Stimulated activated CD8-positive, alpha-beta memory T cell treated with anti-CD3 and anti-CD28 coated beads, Interleukin-12 subunit alpha, Interleukin-12 subunit beta, amount 100 ng/mL, for 24 hours (primary cell): Measurements from ENCODE around the gene LUZP1.

Experiments used
- DNase-seq: peaks from one replicate; pipeline ENCODE4 v3.0.0-alpha.2; 2020; ENCODE audit errors: extremely low read depth

LUZP1 gene

DNA sequence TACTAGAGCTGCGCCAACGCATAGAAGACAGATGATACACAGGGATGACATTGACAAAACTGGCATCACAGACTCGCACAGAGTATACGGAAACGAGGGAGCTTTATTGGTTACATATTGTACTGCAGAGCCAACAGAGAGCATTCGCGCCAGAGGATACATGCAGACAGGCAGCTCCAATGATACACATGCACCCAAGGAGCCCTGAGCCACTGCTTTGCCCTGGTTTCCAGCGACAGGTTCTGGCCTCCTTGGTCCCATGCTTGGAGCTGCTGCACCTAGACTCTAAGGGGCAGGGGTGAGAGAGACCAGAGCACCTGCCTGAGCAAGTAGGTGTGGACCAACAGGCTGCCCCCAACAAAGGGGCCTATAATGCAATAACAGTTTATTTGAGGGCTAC, 83.8 kb downstream of the LUZP1 start:
- DNase-seq = no peak

DNA sequence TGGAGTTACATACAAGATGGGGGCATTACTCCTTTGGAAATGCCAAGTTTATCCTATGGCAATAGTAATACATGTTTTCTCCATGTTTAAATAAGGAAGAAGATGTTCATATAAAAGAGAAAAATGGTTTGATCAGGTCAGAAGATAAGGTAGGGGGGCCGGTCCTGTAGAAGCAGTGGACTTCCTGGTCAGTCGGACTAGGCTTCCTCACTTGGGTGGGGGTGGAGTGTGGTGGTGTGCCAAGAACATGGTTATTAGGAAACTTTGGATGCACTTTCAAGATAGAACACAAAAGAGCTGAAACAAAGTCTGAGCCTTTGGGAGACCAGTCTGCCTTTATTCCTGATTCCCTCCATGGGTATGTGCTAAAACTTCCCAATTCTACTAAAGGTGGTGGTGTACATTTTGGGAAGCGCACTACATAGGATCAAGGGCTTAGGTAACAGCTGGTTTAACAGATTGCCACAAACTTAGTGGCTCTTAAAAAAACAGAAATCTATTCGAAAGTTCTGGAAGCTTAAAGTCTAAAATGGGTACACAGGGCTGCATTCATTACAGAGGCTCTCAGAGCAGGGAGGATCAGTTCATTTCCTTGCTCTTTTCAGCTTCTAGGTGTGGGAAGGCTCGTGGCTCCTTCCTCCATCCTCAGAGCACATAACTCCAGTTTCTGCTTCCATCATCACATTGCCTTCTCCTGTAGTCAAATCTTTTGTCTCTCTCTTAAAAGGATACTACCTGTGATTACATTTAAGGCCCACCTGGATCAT, 84.8 kb downstream of the LUZP1 start:
- DNase-seq = no peak

DNA sequence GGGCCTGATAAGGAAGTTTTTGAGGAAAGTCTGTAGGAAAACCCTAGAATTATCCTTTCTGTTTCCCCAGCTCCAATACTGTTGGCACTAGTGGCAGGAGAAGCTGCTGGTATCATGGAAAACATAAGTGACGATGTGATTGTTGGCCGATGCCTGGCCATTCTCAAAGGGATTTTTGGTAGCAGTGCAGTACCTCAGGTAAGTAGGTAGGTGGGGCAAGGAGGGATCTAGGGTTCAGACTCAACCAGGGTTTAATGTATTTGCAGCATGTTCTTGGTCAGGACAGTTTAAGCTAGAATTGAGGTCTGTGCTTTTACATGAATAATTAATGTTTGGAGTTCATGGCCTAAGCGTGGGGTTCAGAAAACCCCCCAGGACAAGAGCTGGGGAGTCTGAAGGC, 87.3 kb downstream of the LUZP1 start:
- no peak for DNase-seq

DNA sequence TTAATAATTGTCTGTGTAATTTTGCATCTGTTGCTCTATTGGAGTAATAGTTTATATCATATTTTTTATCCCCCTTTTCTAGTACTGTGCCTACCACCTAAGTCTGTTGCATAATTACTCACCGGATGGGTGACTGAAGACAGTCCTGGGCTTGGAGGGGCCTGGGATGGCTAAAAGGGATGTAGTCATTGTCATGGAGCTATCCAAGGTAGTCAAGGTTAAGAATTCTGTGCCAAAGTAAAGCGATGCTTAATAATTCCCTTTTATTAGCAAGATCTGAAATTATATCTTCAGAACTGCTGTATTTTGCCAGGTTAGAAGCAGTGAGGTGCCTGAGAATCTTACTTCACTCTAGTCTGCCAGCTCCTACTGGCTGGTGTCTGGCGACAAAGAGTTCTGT, 87.8 kb downstream of the LUZP1 start:
- no peak for DNase-seq

DNA sequence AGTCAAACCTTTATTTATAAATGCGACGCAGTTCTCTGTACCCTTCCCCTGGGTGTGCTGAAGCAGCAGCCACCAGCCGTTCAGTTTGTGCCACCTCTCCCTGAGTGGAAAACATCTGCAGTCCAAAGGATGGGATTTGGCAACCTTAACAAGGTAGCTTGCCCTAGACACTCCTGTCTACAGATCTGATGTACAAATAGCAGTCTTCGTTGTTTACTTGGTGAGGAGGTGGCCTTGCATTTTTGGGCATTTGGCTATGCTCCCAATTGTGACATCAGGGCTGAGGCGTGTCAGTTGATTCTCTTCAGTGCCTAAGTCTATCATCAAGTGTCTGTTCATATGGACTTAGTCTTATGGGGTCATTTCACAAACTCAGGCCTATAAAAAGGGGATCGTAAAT, 89.6 kb downstream of the LUZP1 start:
- no peak for DNase-seq

DNA sequence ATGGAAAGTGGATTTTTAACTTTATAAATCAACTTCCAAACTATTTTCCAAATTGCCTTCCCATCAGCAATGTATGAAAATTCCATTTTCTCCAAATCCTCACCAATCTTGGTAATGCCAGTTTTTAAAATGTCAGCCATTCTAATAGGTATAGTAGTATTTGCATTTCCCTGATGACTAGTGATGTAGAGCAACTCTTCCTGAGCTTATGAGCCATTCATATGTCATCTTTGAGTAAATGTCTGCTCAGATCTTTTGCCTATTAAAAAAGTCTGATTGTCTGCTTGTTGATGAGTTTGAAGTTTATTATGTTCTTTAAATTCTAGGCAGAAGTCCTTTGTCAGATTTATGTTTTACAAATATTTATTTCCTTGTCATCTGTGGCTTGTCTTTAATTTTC, 94.6 kb downstream of the LUZP1 start:
- DNase-seq = no peak

DNA sequence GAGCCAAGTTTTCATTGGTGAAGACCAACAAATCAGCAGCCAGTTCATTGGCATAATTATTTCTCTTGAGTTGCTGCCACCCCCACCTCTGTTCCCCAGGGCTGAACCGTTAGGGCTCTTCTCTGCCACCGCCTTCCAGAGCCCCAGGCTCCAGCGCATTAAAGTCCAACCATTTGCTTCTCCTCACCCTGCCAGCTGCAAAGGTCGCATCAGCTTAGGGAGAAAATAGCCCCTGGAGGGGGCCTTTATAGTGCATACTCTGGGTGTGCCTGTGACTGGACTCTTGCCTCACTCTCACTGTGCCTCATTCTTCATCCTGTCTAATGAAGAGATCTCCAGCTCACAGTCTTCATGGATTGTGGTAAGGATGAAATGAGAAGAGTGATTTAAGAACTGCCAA, 99.0 kb downstream of the LUZP1 start:
- DNase-seq = no peak

DNA sequence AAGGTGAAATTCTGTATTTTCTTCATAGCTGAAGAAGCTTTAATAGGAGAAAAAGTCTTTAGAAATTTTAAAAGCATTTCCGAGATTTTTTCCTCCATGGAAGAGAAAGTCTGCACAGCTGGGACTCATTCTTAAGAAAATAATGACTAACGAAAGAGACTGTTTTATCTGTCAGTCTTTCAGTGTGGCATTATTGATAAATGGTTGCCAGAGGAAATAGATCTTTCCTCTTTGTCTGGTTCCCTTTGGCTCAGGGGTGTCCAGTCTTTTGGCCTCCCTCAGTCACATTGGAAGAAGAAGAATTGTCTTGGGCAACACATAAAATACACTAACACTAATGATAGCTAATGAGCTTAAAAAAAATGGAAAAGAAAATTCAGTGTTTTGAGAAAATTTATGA, 99.5 kb downstream of the LUZP1 start:
- DNase-seq = no peak

DNA sequence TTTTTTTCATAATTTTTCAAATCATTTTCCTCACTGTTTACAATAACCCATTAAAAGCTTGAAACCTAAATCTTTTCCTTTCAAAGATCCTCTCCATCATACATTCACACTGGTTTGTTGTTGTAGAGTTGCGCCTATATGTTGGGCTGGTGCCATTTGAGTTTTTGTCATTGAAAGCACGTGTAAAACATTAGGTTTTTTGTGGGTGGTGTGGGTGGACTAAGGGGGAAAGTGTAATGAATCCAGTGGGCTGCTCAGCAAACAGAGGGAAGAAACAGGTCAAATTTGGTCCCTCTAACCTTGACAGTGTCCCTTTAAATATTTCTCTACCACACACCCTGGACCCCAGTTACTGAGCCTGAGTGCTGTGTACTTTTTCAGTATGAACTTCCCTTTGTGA, 102.6 kb downstream of the LUZP1 start:
- no peak for DNase-seq

DNA sequence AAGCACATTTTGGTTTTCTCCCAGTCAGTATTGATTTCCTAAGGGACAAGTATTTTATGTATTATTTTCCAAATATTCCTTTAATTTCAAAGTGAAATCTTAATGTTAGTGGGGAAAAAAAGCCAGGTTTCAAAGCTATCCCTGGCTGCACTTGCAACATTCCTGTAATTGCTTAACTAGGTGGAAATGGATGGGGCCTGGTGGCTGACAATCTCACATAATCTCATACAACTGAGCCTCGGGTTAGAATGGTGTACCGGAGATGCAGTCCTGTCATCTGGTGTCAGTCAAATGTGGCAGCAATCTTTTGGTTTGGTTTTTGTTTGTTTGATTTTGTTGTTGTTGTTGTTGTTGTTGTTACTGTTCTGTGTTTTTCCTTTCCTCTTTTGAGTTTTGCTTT, 103.3 kb downstream of the LUZP1 start:
- no peak for DNase-seq

DNA sequence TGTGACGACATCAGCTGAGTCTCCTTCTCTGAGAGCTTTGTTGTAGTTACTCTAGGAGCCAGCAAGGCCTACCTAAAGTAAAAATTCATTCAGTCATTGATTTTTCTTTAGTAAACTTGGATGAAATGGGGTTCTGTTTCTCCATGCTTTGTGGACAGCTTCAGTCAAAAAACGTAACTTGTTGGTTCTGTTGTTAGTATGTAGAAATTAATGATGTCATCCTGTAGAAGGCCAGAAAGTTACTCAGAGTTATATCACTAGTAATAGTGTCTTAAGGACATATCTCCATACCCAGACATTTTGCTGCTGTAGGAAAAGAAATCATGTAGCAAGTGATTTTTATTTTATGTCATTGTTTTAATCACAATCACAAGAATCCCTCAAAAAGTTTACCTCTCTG, 106.4 kb downstream of the LUZP1 start:
- no peak for DNase-seq

DNA sequence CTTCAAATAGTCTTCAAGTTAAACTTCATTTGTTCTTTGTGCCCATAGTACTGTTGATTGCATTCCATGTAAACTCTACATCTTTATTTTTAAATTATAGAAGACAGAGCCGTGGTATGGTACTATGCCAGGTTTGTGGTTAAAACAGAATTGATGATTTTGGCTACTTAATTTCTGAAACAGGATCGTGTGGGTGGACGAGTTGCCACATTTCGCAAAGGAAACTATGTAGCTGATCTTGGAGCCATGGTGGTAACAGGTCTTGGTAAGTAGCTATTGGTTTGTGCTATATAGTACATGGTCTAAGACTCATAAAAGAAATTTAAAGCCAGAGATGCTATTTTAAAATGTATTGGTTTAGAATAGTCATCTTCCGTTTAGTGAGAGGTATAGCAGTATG, 111.4 kb downstream of the LUZP1 start:
- DNase-seq = no peak

DNA sequence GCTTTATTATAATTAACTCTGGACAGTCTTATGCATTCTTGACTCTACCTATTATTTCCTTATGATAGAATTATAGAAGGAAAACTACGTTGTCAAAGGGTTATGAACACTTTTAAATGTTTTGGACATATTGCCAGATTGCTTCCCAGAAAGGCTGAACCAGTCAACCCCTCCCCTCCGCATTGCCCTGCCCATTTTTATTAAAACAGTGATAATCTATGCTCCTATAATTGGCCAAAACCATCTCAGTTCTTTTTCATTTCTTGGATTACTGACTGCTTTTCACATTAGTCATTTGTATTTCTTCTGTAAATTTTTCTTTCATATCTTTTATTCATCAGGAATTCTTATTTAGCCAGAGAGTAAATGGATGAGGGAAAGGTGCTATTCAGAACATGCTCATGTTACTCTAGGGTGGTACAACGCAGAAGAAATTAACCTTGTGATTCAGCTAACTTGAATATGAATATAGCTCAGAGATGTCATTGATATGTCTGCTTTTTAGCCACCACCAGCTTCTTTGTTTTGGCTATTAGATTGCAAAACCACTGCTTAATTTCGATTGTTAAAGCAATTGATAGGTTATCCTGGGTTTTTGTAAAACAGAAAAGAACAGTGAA, 117.3 kb downstream of the LUZP1 start:
- no peak for DNase-seq

DNA sequence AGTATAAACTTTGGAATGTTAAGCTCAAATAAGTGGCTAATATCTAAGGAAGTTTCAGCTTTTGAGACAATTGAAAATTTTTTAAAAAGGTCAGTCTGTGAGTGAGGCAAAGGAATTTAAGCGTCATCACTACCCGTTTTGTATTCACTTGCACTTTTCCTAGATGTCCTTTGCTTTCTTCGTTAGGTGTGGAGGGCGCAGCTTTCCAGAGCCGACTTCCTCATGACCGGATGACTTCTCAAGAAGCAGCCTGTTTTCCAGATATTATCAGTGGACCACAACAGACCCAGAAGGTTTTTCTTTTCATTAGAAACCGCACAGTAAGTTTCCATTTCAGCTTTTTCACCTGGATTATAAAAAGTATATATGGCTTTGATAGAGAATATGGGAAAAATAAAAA, 118.5 kb downstream of the LUZP1 start:
- no peak for DNase-seq

DNA sequence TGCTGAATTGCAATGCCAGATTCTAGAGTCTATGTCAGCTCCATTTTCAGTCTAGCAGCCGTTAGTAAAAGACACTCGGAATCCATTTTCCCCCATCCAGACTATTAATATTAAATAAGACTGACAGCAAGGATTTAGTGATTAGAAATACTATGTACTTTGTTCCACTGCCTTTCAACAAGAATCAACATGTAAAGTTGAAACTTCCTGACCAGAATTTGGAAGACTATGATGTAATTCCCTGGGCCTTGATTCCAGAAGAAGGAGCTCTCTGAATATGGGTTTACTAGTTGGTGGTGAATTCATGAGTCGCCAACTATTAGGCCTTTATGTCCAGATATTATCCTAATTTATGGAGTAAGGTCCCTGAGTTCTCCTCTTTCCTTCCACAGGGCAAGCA, 124.6 kb downstream of the LUZP1 start:
- DNase-seq = no peak

DNA sequence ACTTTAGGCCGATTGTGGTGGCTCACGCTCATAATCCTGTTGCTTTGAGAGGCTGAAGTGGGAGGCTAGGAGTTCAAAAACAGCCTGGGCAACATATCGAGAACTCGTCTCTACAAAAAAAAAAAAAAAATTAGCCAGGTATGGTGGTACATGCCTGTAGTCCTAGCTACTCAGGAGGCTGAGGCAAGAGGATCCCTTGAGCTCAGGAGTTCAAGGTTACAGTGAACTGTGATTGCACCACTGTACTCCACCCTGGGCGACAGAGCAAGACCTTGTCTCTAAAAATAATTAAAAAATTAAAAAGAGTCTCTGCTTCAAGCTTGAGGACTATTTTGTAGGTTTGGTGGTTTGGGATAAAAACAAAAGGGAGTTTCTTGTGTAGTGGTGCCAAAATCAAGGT, 128.1 kb downstream of the LUZP1 start:
- DNase-seq = no peak

DNA sequence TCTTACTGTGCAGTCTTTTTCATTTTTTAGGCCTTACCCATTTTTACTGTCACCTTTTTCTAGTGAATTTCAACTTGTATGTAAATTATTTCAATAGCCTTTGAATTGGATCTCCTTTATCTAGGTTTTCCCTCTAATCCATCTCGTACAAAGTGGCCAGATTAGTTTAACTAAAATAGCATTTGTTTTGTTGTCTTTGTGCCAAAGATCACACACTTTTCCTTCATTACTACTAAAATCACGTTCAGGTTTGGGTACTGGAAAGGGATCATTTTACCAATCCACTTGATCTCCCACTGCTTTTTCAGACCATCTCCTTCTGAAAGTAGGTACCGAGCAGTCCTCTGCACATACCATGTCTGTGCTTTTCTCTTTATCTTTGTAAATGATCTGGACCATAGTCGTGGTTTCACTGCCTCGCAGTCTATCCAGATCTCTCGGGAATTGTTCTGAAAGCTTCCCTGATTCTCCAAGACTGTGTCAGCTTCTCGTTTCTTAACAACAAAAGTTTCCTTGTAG, 129.3 kb downstream of the LUZP1 start:
- DNase-seq = no peak

DNA sequence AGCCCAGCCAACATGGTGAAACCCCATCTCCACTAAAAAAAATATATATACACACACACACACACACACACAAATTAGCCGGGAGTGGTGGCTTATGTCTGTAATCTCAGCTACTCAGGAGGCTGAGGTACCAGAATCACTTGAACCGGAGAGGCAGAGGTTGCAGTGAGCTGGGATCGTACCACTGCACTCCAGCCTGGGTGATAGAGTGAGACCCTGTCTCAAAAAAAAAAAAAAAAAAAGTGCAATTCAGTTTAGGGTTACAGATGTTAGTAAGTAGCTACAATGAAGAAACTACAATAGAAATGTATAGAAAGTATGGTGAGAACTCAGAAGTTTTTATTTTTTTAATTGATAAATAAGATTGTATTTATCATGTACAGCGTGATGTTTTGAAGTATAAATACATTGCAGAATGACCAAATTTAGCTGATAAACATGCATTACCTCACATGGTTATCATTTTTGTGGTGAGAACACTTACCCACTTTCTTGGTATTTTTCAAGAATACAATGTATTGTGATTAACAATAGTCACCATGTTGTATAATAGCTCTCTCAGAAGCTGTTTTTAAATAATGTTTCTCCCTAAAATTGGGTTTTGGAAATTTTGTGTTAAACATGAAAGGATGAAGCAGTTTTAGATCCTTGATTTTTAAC, 131.4 kb downstream of the LUZP1 start:
- no peak for DNase-seq

DNA sequence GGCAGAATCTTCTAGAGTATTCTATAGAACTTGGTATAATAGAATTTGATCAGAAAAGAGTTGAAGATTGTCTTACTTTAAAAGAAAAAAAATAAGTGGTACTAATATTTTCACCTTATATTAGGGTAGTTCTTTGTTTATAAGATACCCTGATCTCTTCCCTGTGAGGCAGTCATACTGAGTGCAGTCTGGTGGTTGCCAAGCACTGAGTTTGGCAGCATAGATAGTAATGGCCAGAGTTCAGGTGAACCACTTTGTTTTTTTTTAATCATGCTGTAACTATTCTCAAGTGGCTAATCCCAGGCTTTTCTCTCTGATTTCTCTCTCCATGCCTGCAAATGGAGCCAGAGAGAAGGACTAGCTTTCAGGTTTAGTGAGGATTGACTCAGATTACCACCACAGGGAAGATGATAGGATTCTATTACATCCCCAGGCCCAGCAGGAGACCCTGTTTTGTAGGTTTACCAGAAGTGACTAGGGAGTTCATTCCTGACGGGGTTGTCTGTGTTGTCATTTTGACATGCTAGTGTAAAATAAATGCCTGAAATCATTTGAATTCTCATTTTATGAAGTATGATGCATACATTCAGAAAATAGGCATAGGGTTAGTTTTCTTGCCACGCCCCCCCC, 132.7 kb downstream of the LUZP1 start:
- no peak for DNase-seq
